ENCODE results near the gene OR52H1.

DNA sequence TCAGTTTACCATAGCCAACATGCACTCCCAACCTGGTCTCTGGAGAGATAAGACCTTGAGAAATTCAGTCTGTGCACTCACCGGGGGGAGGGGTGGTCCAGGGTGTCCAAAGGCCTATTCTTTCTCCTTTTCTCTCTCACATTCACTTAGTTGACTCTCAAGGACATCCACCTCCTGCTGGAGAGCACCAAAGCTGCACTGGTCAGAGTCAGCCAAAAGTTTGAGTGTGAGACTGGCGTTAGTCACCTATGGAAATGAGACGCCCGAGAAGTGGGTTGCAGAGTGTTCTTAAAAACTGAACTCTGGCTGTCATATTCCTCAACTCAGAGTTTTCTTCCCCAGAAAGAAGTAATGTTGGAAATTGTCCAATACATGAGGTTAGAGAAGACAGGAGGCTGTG is 26.8 kb downstream of the OR52H1 start:
- TF ChIP-seq CTCF (IDR thresholded peaks at IDR 0.05): no peak
- no peak for TF ChIP-seq EZH2 (IDR thresholded peaks at IDR 0.05)

All from neural progenitor cell (in vitro differentiated cells).